DND-41 (cell line): ENCODE data around the gene RPS27L.

ENCODE experiments used
- CTCF ChIP-seq: IDR thresholded peaks from 2 replicates; pipeline ENCODE4 v1.5.1; 2012; ENCODE audit warnings: borderline replicate concordance, low read length, moderate library complexity, mild to moderate bottlenecking; ENCODE audit not compliant: poor library complexity, severe bottlenecking; ENCODE audit errors: extremely low read depth
- EZH2 ChIP-seq: IDR thresholded peaks from 3 replicates; pipeline ENCODE4 v1.6.1; 2012; ENCODE audit warnings: borderline replicate concordance, low read depth, mild to moderate bottlenecking, moderate library complexity, low read length, inconsistent platforms; ENCODE audit not compliant: severe bottlenecking

- TF ChIP-seq CTCF (no peak), EZH2 (no peak)
Observed at GRCh38 chr15:63165166-63165859, 8.0 kb upstream of the RPS27L start.
